Stimulated activated CD4-positive, alpha-beta T cell treated with anti-CD3 and anti-CD28 coated beads, Interleukin-12 subunit alpha, Interleukin-12 subunit beta, amount 100 ng/mL, for 24 hours (primary cell): ENCODE measurements around the gene AQP1.

ENCODE experiments used
- DNase-seq, 2 experiments: peaks; one replicate each; pipeline ENCODE4 v3.0.0-alpha.2; 2020; ENCODE audit warnings: low read depth in 2 of 2

AQP1 gene

GRCh38 chr7:30935569-30935877 is 23.9 kb downstream of the AQP1 start:
- no peak for DNase-seq

DNA sequence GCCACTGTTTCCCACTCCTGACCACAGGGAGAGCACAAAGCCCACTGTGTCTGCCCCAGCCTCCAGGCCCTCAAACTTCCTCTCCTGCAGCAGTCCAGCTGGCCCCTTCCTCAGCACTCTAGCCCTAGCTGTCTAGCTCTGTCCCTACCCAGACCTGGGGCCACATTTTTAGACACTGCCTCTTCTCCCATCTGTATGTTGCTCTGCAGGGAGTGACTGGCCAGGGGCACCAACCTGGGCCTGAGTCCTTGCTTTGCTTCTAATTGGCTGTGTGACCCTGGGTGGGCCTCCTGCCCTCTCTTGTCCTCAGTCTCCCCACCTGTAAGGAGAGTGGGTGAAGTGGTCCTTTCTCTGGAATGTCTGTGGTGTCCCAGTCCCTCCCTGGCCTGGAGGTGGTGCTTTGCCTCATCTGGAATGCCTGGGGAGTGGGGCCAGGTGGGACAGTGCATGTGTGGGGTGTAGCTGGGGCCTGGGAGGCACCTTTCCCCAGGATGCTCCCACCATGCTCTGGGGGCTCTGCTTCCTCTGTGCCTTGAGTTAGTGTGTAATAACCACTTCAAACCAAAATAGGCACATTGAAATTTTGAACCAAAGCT is 25.1 kb downstream of the AQP1 start:
- no peak for DNase-seq

- DNase-seq = no peak
These were observed 25.8 kb downstream of the AQP1 start for GRCh38 chr7:30937416-30937815.

DNA sequence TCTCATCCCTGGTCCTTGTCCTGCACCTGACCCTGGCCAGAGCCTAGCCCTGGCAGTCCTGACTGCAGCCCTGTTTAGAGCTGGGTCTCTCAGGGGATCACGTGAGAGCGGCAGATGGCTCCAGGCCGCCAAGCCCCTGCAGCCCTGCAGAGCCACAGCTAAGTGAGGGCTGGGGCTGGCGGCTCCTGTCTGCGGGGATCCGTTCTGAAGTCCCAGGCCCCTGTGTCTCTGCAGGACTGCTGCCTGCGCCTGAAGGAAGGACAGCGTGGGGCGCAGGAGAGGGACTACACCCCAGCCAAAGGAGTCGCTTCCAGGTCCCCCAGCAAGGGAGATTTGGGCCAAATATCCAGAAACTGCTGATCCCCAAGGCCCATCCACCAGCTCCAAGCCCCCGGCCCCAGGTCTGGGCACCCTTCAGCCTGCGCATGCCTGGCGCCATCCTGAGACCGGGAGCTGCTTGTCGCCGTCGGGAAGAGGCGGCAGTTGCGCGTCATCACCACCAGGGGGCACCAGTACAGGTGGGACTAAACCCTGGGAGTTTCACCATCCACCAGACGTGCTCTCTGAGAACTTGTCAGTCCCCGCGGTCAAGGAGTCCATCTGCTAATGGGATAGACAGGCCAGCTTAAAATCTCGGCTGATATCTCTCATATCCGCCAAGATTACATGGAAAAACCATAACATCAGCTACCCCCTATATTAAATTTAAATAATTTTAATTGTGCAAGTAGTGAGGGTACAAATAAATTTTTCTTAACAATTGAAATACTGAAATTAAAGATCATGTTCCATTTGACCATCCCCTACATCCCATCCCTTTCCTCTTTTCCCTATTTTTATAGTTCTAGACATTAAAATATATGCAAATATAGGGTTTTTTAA is 27.0 kb downstream of the AQP1 start:
- DNase-seq = peak; percentile 26 to 70

GRCh38 chr7:30941582-30942323 is 30.1 kb downstream of the AQP1 start:
- no peak for DNase-seq

- DNase-seq = no peak
These were observed 38.5 kb downstream of the AQP1 start for GRCh38 chr7:30950197-30950596.

GRCh38 chr7:30954914-30955313 is 43.3 kb downstream of the AQP1 start:
- DNase-seq = no peak

DNA sequence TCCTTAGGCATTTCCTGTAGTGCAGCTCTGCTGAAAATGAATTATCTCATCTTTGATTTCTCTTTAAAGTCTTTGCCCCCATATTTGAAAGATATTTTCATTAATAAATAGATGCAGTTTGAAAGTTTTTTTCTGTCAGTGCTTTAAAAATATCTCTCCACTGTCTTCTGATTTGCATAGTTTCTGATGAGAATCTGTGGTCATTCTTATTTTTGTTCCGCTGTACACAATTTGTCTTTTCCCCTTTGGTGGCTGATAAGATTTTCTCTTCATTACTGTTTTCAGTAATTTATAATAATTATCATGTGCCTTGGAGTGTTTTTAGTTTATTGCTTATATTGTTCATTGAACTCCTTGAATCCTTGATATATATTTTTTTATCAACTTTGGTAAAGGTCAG is 45.1 kb downstream of the AQP1 start:
- DNase-seq = no peak

DNA sequence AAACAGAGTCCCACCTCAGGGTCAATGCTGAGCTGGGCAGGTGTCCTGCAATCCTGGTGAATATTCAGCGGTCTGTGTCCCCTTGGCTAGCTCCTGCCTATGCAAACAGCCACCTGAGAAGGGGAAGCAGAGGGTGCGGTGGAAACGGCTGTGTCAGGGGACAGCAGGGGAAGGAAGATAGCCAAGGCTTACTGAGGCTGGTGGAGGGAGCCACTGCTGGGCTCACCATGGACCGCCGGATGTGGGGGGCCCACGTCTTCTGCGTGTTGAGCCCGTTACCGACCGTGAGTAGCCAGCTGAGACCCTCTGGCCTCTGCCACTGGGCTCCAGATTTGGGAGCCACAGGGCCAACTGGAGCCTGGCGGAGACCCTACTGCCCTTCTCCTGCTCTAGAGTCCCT is 52.2 kb downstream of the AQP1 start, which contains the start of gene GHRHR:
GHRHR (plus strand) TSS at position 112 of the 400 bp plus-strand sequence; CDS start at position 228, 116 bp downstream.
- no peak for DNase-seq

DNA sequence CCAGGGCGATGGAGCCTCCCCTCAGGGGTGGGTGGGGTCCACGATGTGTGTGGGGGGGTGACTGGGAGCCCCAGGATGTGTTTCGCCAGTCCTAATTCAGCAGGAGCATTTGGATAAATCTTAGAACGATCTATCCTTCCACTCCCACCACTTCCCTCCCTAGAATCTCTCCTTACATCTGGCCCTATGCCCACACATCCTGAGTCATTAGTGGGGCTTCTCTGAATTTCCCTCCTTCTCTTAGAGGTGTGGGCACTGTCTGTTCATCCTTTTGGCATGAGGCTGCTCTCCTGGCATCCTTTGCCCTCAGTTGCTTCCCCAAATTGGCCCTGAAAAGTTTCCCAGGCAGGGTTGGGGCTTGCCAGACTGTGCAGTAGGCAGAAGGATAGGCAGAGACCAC is 53.7 kb downstream of the AQP1 start:
- no peak for DNase-seq

DNA sequence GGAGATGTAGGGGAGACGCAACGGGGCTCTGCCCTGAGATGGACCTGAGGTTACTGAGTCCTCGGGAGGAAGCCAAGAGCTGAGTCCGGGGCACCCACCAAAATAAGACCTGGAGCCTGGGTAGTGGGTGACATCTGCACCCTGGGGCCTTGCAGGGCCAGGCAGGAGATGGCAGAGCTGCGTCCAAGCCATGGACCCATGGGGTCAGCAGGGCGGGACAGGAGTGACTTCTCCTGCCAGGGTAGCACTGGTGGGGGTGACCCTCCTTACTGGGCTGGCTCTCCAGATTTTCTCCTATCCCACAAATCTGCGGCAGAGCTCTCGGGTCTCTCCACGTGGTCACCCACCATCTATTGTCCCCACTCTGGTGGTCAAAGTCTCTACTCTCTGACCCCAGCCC is 54.2 kb downstream of the AQP1 start:
- no peak for DNase-seq

DNA sequence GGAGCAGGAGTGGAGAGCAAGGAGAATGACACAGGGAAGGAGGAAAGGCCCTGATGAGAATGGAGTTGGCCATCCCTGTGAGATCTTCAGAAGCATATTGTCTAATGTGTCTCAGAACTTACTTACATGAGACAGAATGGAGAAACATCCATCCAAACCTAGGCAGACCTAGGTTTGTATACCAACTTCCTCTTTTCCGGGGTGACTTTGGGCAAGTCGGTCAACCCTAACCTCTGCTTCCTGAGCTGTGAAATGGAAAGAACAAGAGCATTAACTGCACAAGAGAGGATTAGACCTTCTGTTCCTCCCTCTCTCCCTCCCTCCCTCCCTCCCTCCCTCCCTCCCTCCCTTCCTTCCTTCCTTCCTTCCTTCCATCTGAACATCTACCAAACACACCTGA is 56.6 kb downstream of the AQP1 start:
- no peak for DNase-seq

DNA sequence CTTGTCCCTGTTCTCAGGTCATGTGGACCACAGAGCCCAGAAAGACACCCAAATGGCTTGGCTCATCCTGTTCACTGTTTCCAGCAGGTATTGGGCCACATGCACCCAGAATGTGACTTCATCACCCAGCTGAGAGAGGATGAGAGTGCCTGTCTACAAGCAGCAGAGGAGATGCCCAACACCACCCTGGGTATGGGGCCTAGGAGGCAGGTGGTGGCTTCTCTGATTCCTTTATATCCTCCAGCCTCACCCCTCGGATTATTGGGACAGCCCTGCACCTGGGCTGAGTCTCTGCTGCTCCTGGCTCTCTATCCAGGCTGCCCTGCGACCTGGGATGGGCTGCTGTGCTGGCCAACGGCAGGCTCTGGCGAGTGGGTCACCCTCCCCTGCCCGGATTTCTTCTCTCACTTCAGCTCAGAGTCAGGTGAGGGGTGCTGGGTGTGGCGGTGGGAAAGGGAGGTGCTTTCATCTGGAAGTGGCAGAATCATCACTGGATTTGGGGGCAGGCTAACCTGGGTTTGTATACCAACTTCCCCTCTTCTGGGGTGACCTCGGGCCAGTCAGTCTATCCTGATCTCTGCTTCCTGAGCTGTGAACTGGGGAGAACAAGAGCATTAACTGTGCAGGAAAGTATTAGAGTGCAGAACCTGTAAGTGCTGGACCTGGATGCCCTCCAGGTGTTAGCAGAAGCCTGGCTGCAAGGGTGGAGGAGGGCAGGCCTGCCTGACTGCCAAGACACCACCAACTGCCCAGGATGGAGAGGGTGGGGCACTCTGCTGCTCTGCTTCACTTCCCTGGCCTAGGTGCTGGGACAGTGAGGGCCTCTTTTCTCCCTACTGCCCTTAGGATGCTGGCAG is 57.3 kb downstream of the AQP1 start:
- DNase-seq = no peak

DNA sequence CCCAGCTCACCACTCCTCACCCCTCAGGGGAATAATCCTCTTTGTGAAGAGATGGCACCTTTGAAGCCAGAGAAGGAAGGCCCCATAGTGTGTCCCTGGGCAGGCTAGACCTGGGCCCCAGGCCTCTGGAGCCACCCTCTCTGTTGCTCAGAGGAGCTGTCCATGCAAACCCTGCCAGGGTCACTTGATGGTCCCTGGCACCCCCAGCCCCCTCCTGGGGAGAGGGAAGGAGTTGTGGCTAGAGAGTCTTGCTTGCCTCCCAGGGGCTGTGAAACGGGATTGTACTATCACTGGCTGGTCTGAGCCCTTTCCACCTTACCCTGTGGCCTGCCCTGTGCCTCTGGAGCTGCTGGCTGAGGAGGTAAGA is 57.9 kb downstream of the AQP1 start:
- DNase-seq = no peak

DNA sequence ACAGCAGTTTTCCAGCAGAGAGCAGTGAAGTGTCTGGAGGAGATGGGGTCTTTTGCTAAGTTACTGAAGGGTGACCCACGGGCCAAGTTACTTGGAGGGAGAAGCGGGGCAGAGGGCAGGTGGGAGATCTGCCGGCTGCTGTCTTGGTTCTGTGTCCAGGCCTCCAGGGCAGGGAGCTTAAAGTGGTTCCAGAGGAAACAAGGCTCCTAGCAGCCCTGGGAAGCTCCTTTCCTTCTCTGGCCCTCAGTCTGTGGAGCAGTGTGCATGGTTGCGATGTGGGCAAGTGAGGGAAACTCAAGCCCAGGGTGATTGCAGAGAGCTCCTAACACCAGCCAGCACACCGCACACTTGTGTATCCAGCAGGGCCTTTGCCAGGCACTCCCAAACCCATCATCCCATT is 58.4 kb downstream of the AQP1 start:
- DNase-seq = no peak

GRCh38 chr7:30970594-30971094 is 59.0 kb downstream of the AQP1 start:
- DNase-seq = no peak

DNA sequence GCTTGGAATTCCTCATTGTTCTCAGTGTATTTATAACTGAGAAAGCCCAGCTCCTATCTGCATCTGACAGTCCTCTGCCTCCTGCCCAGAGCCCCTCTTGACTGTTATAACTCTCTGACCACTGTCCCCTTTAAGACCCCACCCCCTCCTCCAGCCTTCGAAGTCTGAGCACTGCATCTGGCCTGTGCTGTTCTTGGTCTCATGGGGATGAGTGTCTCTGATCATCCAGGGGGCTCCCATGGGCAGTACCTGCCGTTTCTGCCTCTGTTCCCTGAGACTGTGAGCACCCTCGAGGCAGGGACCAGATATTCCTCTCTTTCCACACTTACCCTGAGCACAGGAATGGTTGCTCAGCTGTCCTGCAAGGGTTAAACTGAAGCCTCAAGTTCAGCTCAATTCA is 59.8 kb downstream of the AQP1 start:
- DNase-seq = no peak

DNA sequence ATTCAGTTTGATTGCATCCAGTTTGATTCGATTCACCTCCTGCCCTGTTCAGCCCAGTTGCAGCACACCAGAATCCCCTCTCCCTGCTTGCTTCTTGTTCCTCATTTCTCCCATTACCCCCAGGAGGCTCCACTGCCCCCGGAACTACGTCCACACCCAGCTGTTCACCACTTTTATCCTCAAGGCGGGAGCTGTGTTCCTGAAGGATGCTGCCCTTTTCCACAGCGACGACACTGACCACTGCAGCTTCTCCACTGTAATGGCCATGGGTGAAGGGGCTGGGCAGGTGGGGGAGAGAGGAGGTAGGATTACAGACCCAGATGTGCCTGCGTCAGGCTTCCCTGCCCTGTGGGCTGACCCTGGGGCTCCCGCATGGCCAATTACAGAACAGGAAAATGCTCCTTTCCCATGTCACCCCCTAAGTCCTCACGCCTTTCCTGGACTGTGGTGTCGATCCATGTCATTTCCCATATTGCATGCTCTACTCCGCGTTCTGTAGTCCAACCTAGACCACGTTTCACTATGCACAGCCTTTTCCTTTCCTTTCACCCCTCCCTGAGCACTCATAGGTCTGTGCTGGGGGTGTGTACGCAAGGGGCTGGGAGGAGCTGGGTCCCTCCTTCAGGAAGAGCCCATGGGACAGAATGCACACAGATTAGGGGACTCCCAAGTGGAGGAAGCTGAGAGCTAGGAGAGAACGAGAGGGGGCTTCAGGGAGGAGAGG is 60.3 kb downstream of the AQP1 start:
- no peak for DNase-seq

DNA sequence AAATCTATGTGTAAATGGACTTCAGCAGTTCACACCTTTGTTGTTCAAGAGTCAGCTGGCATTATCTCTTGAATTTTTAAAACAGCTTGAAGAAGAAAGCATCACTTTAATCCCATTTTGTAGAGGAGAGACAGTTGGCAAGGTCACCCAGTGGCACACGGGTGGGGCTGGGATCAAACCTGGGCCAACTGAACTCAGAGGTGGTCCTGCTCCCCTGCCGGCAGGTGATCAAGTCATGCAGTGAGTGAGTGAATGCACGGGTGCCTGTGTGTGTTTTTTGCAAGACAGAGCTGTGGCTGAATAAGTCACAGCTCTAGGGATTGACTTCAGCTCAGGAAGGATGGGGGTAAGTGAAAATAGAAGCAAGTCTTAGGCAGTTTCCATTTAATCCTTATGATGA is 61.6 kb downstream of the AQP1 start:
- DNase-seq = no peak

DNA sequence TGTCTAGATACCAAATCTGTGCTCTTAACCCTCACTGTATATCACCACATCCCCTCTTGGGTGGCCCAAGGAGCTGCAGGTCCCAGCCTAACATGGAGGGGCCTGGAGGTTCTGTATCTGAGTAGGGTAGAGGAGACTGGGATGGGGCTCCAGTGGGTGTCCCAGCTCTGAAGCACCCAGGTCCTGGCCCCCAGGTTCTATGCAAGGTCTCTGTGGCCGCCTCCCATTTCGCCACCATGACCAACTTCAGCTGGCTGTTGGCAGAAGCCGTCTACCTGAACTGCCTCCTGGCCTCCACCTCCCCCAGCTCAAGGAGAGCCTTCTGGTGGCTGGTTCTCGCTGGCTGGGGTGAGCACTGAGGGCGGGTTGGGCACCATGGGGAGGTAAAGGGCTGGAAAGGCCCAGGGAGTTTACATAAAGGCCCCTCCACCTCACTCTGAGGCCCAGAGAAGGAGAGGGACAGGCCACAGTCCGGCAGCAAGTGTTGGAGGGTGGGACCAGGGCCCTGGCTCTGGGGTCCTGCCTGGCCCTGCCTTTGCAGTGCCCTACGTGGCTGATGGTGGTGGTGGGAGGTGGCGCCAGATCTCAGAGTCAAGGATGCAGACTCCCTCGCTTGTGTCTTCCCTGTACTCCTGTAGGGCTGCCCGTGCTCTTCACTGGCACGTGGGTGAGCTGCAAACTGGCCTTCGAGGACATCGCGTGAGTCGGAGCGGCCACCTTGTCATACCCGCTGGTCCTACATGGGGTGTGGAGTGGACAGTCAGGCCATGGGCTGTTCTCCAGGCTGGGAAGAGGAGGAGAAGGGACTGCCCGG is 62.3 kb downstream of the AQP1 start:
- DNase-seq = no peak
